Chondrocyte (in vitro differentiated cells): ENCODE results near the gene RALGAPA1. TPM values are rescaled to one million over a fixed set of nuclear protein-coding genes. Genes with fewer than 3 reads are reported as not detected.
A peak's percentile ranks its signal among the peaks of the same experiment; 100 is the strongest.
"Not testable (repeated sequence)": the region's sequence is repeated elsewhere in the genome, so short reads cannot be mapped to it uniquely, and the experiment has no call there.

Experiments
- DNase-seq: peaks from one replicate; pipeline ENCODE4 v3.0.0; 2021; ENCODE audit warnings: mixed read lengths, low spot score
- H3K27ac Mint-ChIP-seq: one replicate; pipeline ENCODE4 v1.8.0; 2021; ENCODE audit warnings: mild to moderate bottlenecking, moderate library complexity, mixed read lengths; ENCODE audit not compliant: unreplicated experiment
- H3K27me3 Mint-ChIP-seq: 2 replicates; pipeline ENCODE4 v1.8.0; 2021; ENCODE audit warnings: low read depth, mixed read lengths
- H3K36me3 Mint-ChIP-seq: 2 replicates; pipeline ENCODE4 v1.8.0; 2021; ENCODE audit warnings: low read depth, mixed read lengths
- H3K4me1 Mint-ChIP-seq: 2 replicates; pipeline ENCODE4 v1.8.0; 2021; ENCODE audit warnings: low read depth, mild to moderate bottlenecking, mixed read lengths
- H3K4me3 Mint-ChIP-seq: one replicate; pipeline ENCODE4 v1.8.0; 2021; ENCODE audit warnings: mild to moderate bottlenecking, moderate library complexity, mixed read lengths; ENCODE audit not compliant: unreplicated experiment
- H3K9me3 Mint-ChIP-seq: 2 replicates; pipeline ENCODE4 v1.8.0; 2021; ENCODE audit warnings: low read depth, mixed read lengths
- long read RNA-seq: library from polyadenylated mRNA; stranded (forward); transcript quantifications from one replicate; pipeline ENCODE4 v2.0.0, GENCODE V29; 2021
- total RNA-seq: library from RNA; stranded (reverse); gene quantifications from 3 replicates; pipeline ENCODE4 v1.2.1, GENCODE V29; 2021
- TF ChIP-seq, protein P1 (sequence below): fragments of 200-600 bp; sonication (generic); IDR thresholded peaks from 2 replicates; pipeline ENCODE4 v1.5.0; 2021; ENCODE audit warnings: antibody characterized with exemption, mild to moderate bottlenecking, moderate library complexity

The RALGAPA1 gene
- total RNA-seq = 32.6 to 42.6 TPM (median 33.2 TPM) in 3 replicates
- long read RNA-seq, full-length matches to known transcripts = 1 of 6 reads
- long read RNA-seq, partial matches to known transcripts = 2 of 6 reads
- long read RNA-seq, other reads (novel, unspliced or antisense) = 3 of 6 reads

DNA sequence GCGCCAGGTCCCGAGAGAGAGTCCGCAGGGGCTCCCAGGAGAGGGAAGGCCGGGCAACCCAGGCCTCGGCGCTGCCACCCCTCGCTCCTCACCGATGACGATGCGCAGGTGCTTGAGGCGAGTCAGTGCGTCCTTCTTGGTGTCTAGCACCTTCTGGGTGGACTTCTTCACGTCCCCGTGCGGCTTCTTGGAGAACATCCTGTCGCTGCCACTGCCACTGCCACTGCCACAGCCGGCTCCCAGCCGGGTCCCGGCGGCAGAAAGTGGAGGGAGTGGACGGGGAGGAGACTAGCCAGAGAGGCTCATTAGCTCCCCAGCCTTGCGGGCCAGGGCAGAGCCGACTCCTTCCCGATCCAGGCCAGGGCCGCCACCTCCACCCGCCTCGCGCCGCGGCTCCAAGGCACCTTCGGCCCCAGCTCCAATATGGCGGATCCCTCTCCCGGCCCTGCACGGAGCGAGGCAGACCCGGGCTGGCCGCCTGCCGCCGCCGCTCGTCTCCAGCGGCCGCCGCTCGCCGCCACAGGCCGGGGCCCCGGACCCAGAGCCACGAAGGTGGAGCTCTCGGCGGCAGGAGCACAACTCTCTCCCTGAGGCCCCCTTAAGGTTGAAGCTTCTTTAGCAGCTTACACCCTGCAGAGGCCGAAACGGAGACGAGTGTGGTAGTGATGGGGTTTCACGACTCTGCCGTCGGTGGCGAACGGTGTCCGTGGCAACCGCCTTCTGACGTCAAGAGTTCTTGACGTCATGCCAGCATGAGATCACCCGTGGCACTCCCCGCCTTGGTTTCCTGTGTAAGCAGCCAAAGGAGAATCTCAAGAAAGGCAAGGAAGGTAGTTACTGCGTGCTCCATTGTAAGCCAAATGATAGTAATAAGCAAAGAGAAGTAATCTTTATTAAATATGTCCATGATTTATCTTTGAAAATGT is at the start of gene RALGAPA1:
Gene RALGAPA1, minus strand, starts transcription at position 658 of the 926 bp plus-strand sequence. Its CDS starts 460 bp downstream, at position 198.
- TF ChIP-seq, protein P1, sequence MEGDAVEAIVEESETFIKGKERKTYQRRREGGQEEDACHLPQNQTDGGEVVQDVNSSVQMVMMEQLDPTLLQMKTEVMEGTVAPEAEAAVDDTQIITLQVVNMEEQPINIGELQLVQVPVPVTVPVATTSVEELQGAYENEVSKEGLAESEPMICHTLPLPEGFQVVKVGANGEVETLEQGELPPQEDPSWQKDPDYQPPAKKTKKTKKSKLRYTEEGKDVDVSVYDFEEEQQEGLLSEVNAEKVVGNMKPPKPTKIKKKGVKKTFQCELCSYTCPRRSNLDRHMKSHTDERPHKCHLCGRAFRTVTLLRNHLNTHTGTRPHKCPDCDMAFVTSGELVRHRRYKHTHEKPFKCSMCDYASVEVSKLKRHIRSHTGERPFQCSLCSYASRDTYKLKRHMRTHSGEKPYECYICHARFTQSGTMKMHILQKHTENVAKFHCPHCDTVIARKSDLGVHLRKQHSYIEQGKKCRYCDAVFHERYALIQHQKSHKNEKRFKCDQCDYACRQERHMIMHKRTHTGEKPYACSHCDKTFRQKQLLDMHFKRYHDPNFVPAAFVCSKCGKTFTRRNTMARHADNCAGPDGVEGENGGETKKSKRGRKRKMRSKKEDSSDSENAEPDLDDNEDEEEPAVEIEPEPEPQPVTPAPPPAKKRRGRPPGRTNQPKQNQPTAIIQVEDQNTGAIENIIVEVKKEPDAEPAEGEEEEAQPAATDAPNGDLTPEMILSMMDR = peak; percentile 73
- Mint-ChIP-seq H3K27ac (peak within 1 kb of the TSS; percentile 98), H3K4me1 (peaks cover 27% of the 10 kb centered on the region), H3K4me3 (peak within 1 kb of the TSS; percentile 97)
- not testable (repeated sequence) for H3K9me3 Mint-ChIP-seq, H3K27me3 Mint-ChIP-seq, H3K36me3 Mint-ChIP-seq
- DNase-seq = peak; percentile 95

DNA sequence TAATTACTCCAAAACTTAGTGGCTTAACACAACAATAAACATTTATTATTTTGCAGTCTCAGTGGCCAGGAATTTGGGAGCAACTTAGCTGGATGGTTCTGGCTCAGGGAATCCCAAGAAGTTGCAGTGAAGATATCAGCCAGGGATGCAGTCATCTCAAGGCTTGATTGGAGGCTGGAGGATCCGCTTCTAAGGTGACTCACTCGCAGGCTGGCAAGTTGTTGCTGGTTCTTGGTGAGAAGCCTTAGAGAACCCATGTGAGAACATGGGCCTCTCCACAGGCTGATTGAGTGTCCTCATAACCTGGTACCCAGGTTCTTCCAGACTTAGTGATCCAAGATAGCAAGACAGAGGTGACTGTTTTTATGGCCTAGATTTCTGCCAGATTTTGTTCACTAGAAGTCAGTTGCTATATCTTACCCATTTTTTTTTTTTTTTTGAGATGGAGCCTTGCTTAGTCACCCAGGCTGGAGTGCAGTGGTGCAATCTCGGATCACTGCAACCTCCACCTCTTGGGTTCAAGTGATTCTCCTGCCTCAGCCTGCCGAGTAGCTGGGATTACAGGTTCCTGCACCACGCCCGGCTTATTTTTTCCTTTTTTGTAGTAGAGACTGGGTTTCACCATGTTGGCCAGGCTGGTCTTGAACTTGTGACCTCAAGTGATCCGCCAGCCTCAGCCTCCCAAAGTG is 49.6 kb upstream of the RALGAPA1 start:
- H3K27ac Mint-ChIP-seq = no peak overlapping the region
- peaks cover 20% of the 10 kb centered on the region for H3K4me1 Mint-ChIP-seq
- H3K27me3 Mint-ChIP-seq = no peaks in the 10 kb centered on the region
- H3K9me3 Mint-ChIP-seq = no peaks in the 10 kb centered on the region
- TF ChIP-seq, protein P1 = no peak
- peaks cover 19% of the 10 kb centered on the region for H3K36me3 Mint-ChIP-seq
- no peak for DNase-seq
- no peak overlapping the region for H3K4me3 Mint-ChIP-seq

DNA sequence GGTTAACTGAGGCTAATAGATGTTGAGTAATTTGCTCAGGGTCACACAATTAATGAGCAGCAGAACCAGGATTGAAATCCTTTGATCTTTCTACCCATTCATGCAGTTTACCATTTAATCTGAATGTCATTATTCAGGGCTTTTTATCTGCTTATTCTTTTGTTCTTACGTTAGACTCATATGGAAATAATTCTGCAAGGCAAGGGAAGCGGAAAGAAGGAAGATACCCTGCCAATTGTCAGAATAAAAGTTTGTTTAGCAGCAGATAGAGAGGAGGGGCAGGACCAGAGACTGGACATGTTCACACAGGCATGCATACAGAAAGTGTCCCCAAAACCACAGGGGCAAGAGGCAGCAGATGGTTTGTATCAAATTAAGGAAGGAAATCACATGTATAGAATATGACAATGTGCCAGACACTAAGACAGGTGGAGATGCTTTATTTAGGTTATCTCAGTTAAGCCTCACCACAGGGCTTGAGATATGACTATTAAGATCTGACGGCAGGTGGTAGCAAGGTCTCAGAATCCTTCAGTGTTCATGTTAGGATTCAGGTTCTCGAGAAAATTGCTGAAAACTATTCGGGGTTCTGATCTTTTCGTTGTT is 46.9 kb upstream of the RALGAPA1 start:
- TF ChIP-seq, protein P1 = no peak
- no peak overlapping the region for H3K27ac Mint-ChIP-seq
- H3K4me3 Mint-ChIP-seq = no peak overlapping the region
- peaks cover 14% of the 10 kb centered on the region for H3K4me1 Mint-ChIP-seq
- H3K27me3 Mint-ChIP-seq = no peaks in the 10 kb centered on the region
- H3K36me3 Mint-ChIP-seq = peaks cover 26% of the 10 kb centered on the region
- DNase-seq = no peak
- peaks cover 11% of the 10 kb centered on the region for H3K9me3 Mint-ChIP-seq

GRCh38 chr14:35854696-35855270 is 45.7 kb upstream of the RALGAPA1 start:
- Mint-ChIP-seq H3K27me3 (no peaks in the 10 kb centered on the region), H3K4me1 (peaks cover 7% of the 10 kb centered on the region), H3K36me3 (peaks cover 27% of the 10 kb centered on the region), H3K9me3 (peaks cover 14% of the 10 kb centered on the region), H3K4me3 (no peak overlapping the region), H3K27ac (no peak overlapping the region)
- TF ChIP-seq, protein P1 = no peak
- no peak for DNase-seq
